GM19324 (cell line): Measurements from ENCODE around the gene RNU1-1.
"Not testable (repeated sequence)": the region's sequence is repeated elsewhere in the genome, so short reads cannot be mapped to it uniquely, and the experiment has no call there.

Experiments
- ATAC-seq: cut with Tn5 transposase; IDR thresholded peaks from one replicate; pipeline ENCODE4 v1.9.1; 2021; ENCODE audit warnings: mild to moderate bottlenecking, moderate library complexity; ENCODE audit not compliant: unreplicated experiment, low FRiP score

The RNU1-1 gene

DNA sequence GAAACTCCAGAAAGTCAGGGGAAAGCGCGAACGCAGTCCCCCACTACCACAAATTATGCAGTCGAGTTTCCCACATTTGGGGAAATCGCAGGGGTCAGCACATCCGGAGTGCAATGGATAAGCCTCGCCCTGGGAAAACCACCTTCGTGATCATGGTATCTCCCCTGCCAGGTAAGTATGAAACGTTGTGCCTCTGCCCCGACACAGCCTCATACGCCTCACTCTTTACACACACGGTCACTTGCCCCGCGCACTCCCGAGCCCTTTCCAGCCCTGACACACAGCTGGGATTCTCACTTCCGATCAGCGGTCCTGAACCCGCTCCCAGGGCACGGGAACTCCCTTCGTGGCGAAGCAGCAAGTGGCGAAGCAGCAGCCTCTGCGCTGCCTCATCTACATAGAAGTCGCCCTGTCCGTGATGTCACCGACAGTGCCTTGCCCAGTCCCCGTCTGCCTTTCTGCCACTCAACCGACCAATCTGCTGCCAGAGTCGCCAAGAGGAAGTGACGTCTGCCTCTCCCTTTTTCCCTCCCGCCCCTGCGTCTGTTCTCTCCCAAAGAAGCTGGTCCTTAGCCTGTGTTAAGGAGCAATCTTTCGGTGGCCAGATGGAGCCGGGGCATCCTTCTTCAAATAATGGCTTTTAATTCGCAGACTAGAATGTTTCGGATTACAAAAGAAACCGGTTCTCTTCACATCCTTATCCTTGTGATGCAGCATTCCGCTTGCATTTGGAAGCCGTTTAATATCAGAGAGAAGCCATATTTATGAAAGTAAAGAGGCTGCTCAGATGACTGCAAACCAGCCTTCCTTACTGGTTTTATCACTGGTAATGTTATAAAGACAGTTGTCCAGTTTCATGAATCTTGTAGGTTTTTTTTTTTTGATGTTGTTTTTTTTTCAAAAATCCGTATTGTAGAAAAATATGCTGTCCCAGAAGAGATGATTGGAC, at the start of gene RNU1-1:
Gene RNU1-1 (minus strand): TSS at position 179 of the 949 bp plus-strand sequence.
- not testable (repeated sequence) for ATAC-seq

DNA sequence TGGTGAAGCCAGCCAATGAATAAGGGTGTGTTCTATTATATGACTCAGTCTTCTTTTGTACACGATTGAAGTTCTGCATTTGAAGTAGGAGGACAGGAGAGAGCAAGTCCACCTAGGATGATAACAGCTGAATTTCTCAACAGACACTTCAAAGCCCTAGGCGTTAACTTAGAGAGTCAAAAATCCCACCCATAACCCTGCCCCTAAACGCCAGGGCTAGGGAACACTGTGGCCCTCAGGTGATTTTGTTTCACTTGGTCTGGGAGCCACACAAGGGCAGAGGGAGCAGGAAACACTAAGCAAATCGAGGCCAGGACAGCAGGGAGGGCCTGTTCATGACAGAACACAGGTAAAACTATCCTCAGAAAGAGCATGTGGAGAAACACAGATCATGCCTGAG, 47.0 kb upstream of the RNU1-1 start:
- ATAC-seq = not testable (repeated sequence)

GRCh38 chr1:16560498-16560897, 46.4 kb upstream of the RNU1-1 start:
- not testable (repeated sequence) for ATAC-seq

- not testable (repeated sequence) for ATAC-seq
Observed at GRCh38 chr1:16559688-16560087, 45.6 kb upstream of the RNU1-1 start.

DNA sequence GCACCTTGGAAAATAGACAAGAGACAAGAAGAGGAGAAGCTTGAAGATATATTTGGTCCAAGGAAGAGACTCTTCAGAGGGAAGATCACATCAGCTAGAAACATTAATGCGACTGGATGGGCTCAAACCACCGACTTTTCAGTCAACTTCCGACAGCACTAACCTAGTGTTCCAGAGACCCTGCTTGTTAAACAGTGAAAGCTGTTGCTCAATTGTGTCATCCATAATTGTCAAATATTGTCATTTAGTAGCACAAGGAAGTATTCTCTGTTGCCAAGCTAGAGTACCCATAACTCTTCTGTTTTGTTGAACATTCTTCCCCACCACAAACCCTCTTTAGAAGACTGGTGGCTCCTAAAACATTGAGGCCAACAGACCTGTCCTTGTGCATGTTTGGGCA, 42.9 kb upstream of the RNU1-1 start:
- ATAC-seq = not testable (repeated sequence)

GRCh38 chr1:16553244-16553643, 39.2 kb upstream of the RNU1-1 start:
- ATAC-seq = not testable (repeated sequence)

DNA sequence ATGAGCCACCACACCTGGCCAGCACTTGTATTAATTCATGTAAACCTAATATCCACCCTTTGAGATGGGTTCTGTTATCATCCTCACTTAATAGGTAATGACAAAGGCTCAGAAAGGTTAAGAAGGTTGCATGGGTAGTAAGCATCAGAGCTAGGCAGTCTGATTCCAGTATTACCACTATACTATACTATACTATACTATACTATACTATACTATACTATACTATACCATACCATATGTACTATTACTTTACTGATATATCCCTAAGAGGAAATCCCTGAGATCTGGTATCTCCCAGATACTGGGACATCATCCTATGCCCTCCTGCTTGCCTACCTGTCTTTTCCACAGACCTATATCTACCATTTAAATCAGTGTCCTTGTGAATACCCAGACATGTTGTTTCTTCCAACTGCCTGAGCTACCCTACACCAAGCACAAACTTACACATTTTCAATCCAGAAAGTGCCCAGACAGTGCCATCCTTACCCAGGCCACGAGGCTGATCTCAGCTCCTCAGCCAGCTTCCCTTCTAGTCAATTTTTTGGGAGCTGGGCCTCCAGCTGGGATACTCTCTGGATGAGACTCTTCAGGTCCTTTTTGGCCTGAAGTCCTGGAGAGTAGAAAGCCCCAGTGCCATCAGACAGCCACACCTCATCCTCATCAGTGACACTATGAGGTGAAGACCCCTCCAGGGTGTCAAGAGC, 36.3 kb upstream of the RNU1-1 start:
- not testable (repeated sequence) for ATAC-seq

DNA sequence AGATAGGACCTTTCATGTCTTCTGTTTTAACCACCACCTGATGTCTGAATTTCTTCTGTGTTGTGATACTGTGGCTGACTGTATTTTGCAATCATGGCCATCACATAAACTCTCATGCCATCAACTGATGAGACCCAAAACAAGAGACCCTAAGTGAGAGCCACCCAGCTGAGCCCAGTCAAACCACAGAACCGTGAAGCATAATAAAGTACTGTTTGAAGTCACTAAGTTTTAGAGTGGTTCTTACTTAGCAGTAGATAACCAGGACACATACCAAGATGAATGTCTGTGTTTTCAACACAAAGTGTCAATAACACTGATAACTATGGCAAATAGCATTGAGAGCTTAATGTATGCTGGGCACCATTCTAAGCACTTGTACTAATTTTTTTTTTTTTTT, 35.5 kb upstream of the RNU1-1 start:
- ATAC-seq = not testable (repeated sequence)

GRCh38 chr1:16547502-16548241, 33.6 kb upstream of the RNU1-1 start:
- ATAC-seq = not testable (repeated sequence)

- ATAC-seq = not testable (repeated sequence)
Observed at GRCh38 chr1:16545682-16546095, 31.6 kb upstream of the RNU1-1 start.

DNA sequence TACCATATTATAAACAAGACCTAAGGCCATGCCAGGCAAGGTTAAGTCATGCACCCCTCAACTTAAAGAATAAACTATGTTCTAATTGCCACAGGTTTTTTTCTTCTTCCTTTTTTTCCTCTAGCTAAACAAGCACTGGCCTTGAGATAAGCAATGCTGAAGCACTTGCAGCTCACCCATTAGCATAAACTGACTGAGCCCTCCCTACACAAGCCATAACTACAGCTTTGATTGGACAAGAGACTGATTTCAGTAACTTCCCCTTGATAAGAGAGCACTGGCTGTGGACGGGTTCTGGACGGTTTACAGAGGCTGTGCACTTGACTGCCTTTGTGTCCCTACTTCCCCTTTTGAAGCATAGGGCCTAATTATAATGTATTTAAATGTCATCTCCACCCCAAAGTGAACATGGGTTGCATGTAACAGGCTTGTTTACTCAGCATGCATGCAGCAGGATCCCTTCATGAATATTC, 26.4 kb upstream of the RNU1-1 start:
- ATAC-seq = not testable (repeated sequence)

- ATAC-seq = not testable (repeated sequence)
Observed at GRCh38 chr1:16537528-16537927, 23.4 kb upstream of the RNU1-1 start.

GRCh38 chr1:16536796-16537195, 22.7 kb upstream of the RNU1-1 start:
- ATAC-seq = not testable (repeated sequence)

DNA sequence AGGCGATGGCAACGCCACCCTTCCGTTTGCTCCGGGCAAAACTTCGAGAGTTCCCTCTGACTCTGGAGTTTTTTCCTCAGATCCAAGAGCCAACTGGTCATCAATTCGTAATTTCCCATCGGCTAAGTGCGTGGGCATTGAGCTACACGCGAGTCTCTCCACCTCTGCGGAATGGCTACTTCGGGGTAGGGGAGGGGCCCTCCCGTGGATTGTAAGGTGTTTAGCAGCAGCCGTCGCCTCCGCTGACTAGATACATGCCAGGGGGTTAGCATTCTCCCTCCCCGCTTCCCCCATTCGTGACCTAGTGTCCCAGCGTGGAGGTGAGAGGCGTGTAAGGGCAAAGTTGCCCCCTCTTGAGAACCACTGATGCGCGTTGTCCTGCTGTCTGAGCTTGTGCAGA, 21.8 kb upstream of the RNU1-1 start:
- not testable (repeated sequence) for ATAC-seq

DNA sequence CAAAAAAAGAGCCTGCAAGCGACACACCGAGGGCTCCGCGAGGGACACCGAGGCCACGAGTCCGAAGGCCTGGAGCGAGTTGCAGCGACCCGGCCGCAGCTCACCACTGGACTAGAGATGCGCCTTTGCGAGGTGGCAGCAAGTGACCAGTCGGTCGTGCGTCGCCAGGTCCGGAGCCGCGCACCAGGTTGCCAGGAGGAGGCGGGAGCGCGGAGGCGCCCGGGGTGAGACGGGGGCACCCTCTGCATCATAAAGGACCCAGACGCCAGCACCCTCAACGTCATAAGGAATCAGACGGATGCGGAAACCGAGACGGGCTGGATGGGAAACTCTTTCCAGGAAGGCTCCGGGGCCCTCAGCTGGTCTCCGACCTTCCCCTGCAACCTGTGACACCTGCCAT, 21.4 kb upstream of the RNU1-1 start:
- ATAC-seq = not testable (repeated sequence)

DNA sequence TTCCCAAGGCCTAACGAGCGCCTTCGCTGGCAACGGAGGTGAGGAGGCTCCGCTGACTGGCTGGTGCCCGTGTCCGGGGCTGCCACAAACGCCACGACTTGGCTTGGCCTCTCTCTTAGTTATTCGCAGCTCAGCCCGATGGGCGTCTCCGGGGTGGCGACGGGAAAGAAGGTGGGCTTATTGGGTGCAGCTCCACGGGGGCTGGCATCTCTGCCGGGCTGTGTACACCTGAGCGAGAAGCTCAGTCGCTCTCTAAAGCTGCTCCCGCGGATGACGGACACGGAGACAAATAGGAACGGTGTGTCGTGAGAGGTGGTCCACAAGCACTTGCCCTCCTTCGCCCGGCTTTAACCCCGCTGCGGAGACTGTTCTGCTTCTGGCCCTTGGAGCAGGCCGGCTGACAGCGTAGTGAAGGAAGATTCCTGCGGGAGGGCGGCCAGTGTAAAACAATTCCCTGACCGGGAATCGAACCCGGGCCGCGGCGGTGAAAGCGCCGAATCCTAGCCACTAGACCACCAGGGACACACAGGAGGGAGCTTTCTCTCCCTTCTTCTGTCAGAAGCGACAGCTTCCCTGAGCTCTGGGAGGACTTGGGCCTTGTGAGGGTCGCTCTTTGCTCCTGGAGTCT, 20.9 kb upstream of the RNU1-1 start:
- not testable (repeated sequence) for ATAC-seq

GRCh38 chr1:16534239-16534828, 20.2 kb upstream of the RNU1-1 start:
- ATAC-seq = not testable (repeated sequence)

GRCh38 chr1:16532235-16532991, 18.3 kb upstream of the RNU1-1 start:
- ATAC-seq = not testable (repeated sequence)

DNA sequence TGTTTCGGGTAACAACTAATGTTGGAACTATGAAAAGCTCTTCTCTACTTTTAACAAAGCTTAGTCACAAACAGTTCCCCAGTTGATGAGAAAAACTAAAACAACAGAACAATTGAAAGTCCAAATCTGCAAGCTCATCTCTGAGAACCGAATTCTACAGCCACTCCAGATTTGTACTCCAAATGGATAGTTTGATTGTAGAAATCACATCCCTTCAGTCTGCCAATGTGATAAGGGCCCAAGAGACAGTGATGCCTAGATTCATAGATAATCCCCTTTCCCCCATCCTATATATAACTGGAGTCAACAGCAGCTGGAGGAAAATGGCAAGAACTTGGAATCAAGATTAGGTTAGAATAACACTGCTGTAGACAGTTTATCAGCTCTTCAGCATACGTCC, 14.3 kb upstream of the RNU1-1 start:
- not testable (repeated sequence) for ATAC-seq
